ENCODE measurements around the gene NBPF20. TPM values are rescaled to one million over a fixed set of nuclear protein-coding genes. Genes with fewer than 3 reads are reported as not detected.
"Not testable (repeated sequence)": the region's sequence is repeated elsewhere in the genome, so short reads cannot be mapped to it uniquely, and the experiment has no call there.

The NBPF20 gene
- total RNA-seq, 2 donors from 2014 or later = 2.1 to 3.3 TPM

DNA sequence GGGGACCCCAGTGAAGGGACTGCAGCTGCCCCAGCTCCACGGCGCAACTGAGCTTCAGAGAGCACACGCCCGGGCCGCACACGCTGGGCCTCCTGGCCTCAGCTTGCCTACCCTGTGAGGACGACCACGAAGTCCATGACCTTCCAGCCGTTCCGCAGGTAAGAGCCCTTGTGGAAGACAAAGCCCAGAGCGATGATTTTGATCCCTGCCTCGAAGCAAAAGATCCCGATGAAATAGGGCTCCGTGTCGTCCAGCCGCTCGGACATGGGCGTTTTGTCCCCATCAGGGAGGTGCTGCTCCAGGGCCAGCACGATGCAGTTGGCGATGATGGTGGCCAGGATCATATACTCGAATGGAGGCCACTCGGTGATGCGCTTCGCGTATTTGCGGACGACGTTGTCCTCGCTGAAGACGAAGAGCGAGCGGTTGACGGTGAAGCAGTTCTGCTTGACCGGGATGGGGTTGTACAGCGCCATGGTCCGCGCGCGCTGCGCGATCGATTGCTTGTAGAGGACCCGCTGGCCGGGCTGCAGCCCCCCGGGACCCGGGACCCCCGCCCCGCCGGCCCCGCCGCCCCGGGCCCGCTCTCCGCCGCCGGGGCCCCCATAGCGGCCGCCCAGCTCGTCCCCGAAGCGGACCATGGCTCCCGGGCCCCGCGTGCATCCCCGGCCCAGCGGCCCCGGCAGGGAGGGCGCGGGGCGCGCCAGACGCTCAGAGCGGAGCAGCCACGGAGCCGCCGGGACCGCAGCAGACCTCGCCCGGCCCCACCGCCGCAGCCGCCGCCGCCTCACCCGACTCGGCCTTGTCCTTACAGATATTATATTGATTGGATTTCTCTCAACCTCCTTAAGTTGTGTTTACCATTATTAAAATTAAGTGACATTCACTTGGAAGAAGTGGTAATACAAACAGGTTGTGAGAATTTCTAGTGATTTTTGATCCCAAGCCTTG is 28.7 kb upstream of the NBPF20 start:
- H3K4me1 ChIP-seq; H3K27ac ChIP-seq; H3K9ac ChIP-seq (ENCODE audit: low read depth in 2 of 2, low read length in 2 of 2); DNase-seq; H3K4me3 ChIP-seq; H3K9me3 ChIP-seq; H3K27me3 ChIP-seq; intact Hi-C loops (cut with DNase I); H3K36me3 ChIP-seq: not testable (repeated sequence)

GRCh38 chr1:145452506-145452905 is 27.1 kb upstream of the NBPF20 start:
- H3K4me1 ChIP-seq; H3K27ac ChIP-seq; H3K9ac ChIP-seq (ENCODE audit: low read depth in 2 of 2, low read length in 2 of 2); H3K9me3 ChIP-seq; H3K36me3 ChIP-seq; intact Hi-C loops (cut with DNase I); DNase-seq; H3K4me3 ChIP-seq; H3K27me3 ChIP-seq: not testable (repeated sequence)

DNA sequence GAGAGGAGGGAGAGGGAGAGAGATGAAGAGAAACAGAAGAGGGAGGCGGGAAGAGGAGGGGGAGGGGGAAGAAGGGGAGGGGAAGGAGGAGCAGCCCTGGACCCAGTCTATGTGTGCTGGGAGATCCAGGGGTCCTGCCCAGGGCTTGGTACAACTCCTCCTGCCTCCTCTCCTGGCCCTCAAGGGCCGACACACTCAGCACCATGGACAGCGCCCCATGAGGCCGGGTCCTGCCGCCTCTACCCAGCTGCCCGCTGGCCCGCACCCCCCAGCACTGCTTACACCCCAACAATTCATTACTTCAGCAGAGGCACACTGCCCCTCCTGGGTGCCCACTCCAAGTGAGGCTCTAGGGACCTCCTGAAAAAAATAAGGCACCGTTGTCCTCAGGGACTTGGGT is 26.5 kb upstream of the NBPF20 start:
- H3K27ac ChIP-seq; H3K9ac ChIP-seq (ENCODE audit: low read depth in 2 of 2, low read length in 2 of 2); intact Hi-C loops (cut with DNase I); H3K9me3 ChIP-seq; H3K27me3 ChIP-seq; H3K36me3 ChIP-seq; H3K4me3 ChIP-seq; H3K4me1 ChIP-seq; DNase-seq: not testable (repeated sequence)

GRCh38 chr1:145445219-145445618 is 19.8 kb upstream of the NBPF20 start:
- H3K4me3 ChIP-seq; H3K9ac ChIP-seq (ENCODE audit: low read depth in 2 of 2, low read length in 2 of 2); intact Hi-C loops (cut with DNase I); H3K36me3 ChIP-seq; H3K9me3 ChIP-seq; DNase-seq; H3K27ac ChIP-seq; H3K4me1 ChIP-seq; H3K27me3 ChIP-seq: not testable (repeated sequence)

DNA sequence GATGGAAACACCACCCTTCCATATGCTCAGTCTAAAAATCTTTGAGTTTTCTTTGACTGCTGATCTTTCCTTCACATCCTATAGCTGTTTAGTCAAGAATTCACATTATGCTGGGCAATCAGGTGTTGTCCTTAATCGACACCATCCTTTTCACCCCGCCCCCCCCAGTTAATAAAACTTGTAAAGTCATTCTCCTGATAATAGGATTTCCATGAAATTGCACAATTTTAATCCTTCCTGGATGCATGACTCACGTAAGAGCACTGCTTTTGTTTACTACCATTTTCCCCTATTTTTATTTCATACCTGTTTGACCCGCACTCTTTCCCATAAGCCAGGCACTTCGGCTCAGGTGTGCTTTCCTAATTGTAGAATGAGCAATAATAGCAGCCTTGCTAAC is 16.9 kb upstream of the NBPF20 start:
- H3K4me1 ChIP-seq; H3K27ac ChIP-seq; H3K4me3 ChIP-seq; DNase-seq; H3K36me3 ChIP-seq; H3K9me3 ChIP-seq; H3K27me3 ChIP-seq; H3K9ac ChIP-seq (ENCODE audit: low read depth in 2 of 2, low read length in 2 of 2); intact Hi-C loops (cut with DNase I): not testable (repeated sequence)

- H3K9ac ChIP-seq (ENCODE audit: low read depth in 2 of 2, low read length in 2 of 2); H3K4me3 ChIP-seq; H3K4me1 ChIP-seq; H3K27ac ChIP-seq; H3K36me3 ChIP-seq; H3K27me3 ChIP-seq; DNase-seq; H3K9me3 ChIP-seq; intact Hi-C loops (cut with DNase I): not testable (repeated sequence)
These were observed 6.2 kb upstream of the NBPF20 start for GRCh38 chr1:145431363-145432256.

GRCh38 chr1:145430830-145431229 is 5.4 kb upstream of the NBPF20 start:
- H3K27ac ChIP-seq; H3K4me3 ChIP-seq; H3K9me3 ChIP-seq; H3K9ac ChIP-seq (ENCODE audit: low read depth in 2 of 2, low read length in 2 of 2); H3K36me3 ChIP-seq; intact Hi-C loops (cut with DNase I); DNase-seq; H3K27me3 ChIP-seq; H3K4me1 ChIP-seq: not testable (repeated sequence)

- H3K36me3 ChIP-seq; H3K4me3 ChIP-seq; H3K9me3 ChIP-seq; DNase-seq; H3K27me3 ChIP-seq; H3K9ac ChIP-seq (ENCODE audit: low read depth in 2 of 2, low read length in 2 of 2); H3K4me1 ChIP-seq; H3K27ac ChIP-seq; intact Hi-C loops (cut with DNase I): not testable (repeated sequence)
These were observed 3.9 kb upstream of the NBPF20 start for GRCh38 chr1:145429329-145429728.

GRCh38 chr1:145424612-145425435 is 579 bp downstream of the NBPF20 start:
- intact Hi-C loops (cut with DNase I); H3K27ac ChIP-seq: not testable (repeated sequence)

DNA sequence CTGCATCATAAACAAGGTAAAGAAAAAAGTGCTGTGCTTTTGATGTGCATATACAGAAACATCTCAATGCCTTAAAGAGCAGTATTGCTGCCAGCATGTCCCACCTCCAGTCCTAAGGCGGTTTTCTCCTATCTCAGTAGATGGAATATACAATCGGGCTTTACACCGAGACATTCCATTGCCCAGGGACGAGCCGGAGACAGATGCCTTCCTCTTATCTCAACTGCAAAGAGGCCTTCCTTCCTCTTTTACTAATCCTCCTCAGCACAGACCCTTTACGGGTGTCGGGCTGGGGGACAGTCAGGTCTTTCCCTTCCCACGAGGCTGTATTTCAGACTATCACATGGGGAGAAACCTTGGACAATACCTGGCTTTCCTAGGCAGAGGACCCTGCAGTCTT is 10.3 kb downstream of the NBPF20 start:
- H3K36me3 ChIP-seq; intact Hi-C loops (cut with DNase I); H3K9ac ChIP-seq (ENCODE audit: low read depth in 2 of 2, low read length in 2 of 2); H3K4me1 ChIP-seq; H3K27me3 ChIP-seq; H3K27ac ChIP-seq; DNase-seq; H3K9me3 ChIP-seq; H3K4me3 ChIP-seq: not testable (repeated sequence)

More at GRCh38 chr1:145424612-145425435, 579 bp downstream of the NBPF20 start:
- peak overlapping the region; percentile 54 for H3K4me3 ChIP-seq
- H3K9ac ChIP-seq (ENCODE audit: low read depth in 2 of 2, low read length in 2 of 2); H3K36me3 ChIP-seq; H3K9me3 ChIP-seq; H3K27me3 ChIP-seq; DNase-seq; H3K4me1 ChIP-seq: not testable (repeated sequence)

DNA sequence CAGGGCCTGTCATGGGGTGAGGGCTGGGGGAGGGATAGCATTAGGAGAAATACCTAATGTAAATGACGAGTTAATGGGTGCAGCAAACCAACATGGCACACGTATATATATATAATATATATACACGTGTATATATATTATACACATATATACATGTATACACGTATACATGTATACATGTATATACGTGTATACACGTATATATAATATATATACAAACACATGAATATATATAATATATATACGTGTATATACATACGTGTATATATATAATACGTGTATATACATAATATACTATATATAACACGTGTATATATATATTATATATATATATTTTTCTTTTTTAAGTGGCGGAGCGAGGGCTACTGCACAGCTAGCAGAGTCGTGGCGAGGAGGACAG is 18.1 kb downstream of the NBPF20 start:
- H3K9ac ChIP-seq (ENCODE audit: low read depth in 2 of 2, low read length in 2 of 2); H3K4me3 ChIP-seq; DNase-seq; H3K36me3 ChIP-seq; H3K27ac ChIP-seq; H3K4me1 ChIP-seq; intact Hi-C loops (cut with DNase I); H3K9me3 ChIP-seq; H3K27me3 ChIP-seq: not testable (repeated sequence)

GRCh38 chr1:145404949-145405348 is 20.5 kb downstream of the NBPF20 start:
- H3K9ac ChIP-seq (ENCODE audit: low read depth in 2 of 2, low read length in 2 of 2); DNase-seq; H3K9me3 ChIP-seq; H3K36me3 ChIP-seq; intact Hi-C loops (cut with DNase I); H3K4me3 ChIP-seq; H3K27me3 ChIP-seq; H3K27ac ChIP-seq; H3K4me1 ChIP-seq: not testable (repeated sequence)
